Left renal cortex interstitium (tissue), 4 donors: Measurements from ENCODE around the gene TEDC1. TPM values are rescaled to one million over a fixed set of nuclear protein-coding genes. Genes with fewer than 3 reads are reported as not detected.
"Not testable (repeated sequence)": the region's sequence is repeated elsewhere in the genome, so short reads cannot be mapped to it uniquely, and the experiment has no call there.

Experiments
- DNase-seq, 4 donors: peaks; one replicate each; pipeline ENCODE4 v3.0.0-alpha.2; 2013; ENCODE audit warnings: low read depth in 4 of 4, low spot score in 2 of 4, missing footprints in 1 of 4
- polyA plus RNA-seq, 4 donors: library from polyadenylated mRNA; unstranded; fragments of 120-200 nt; gene quantifications; one replicate each; pipeline ENCODE4 v1.2.1, GENCODE V29; 2013; ENCODE audit not compliant: insufficient read length in 4 of 4

TEDC1 gene
- polyA plus RNA-seq, 4 donors, result 5.3 to 12.1 (median 10.3) TPM

GRCh38 chr14:105533811-105534498 is 42.9 kb downstream of the TEDC1 start:
- no peak for DNase-seq

- DNase-seq, result no peak
These were observed 43.5 kb downstream of the TEDC1 start for GRCh38 chr14:105534586-105534985.

GRCh38 chr14:105536051-105536450 is 45.0 kb downstream of the TEDC1 start:
- DNase-seq, result no peak

- no peak for DNase-seq
These were observed 45.9 kb downstream of the TEDC1 start for GRCh38 chr14:105536691-105537579.

GRCh38 chr14:105537580-105538474 is 46.8 kb downstream of the TEDC1 start:
- DNase-seq, result no peak

- DNase-seq, result no peak
These were observed 47.5 kb downstream of the TEDC1 start for GRCh38 chr14:105538481-105539049.

GRCh38 chr14:105540811-105541210 is 49.8 kb downstream of the TEDC1 start:
- DNase-seq, result no peak

GRCh38 chr14:105541218-105541875 is 50.3 kb downstream of the TEDC1 start:
- DNase-seq, result no peak

GRCh38 chr14:105545676-105546075 is 54.6 kb downstream of the TEDC1 start:
- DNase-seq, result not testable (repeated sequence)

- not testable (repeated sequence) for DNase-seq
These were observed 55.4 kb downstream of the TEDC1 start for GRCh38 chr14:105546410-105546809.

GRCh38 chr14:105547072-105547471 is 56.0 kb downstream of the TEDC1 start:
- DNase-seq, result not testable (repeated sequence)

- DNase-seq, result no peak
These were observed 56.7 kb downstream of the TEDC1 start for GRCh38 chr14:105547741-105548169.

Other genes with a start within 250 kb of the TEDC1 start
- gene BTBD6, start 242.7 kb upstream of the TEDC1 start, polyA plus RNA-seq, result 10 to 100 TPM; 32.8 to 43.7 (median 37.0) TPM
- 10 to 100 TPM; 27.5 to 39.5 (median 37.7) TPM for gene BRF1, start 190.2 kb upstream of the TEDC1 start, polyA plus RNA-seq
- 100 to 1,000 TPM in 1 of 4 donors, 10 to 100 TPM in 3; 46.8 to 102 (median 80.9) TPM for gene PACS2, start 176.5 kb upstream of the TEDC1 start, polyA plus RNA-seq
- 1 to 10 TPM; 1.0 to 4.4 (median 2.4) TPM for gene TEX22, start 92.7 kb upstream of the TEDC1 start, polyA plus RNA-seq
- 100 to 1,000 TPM in 3 of 4 donors, 10 to 100 TPM in 1; 71.1 to 172 (median 132) TPM for gene MTA1, start 71.4 kb upstream of the TEDC1 start, polyA plus RNA-seq
- 100 to 1,000 TPM; 101 to 193 (median 149) TPM for gene CRIP2, start 16.4 kb upstream of the TEDC1 start, polyA plus RNA-seq
- 10 to 100 TPM; 27.4 to 44.0 (median 33.1) TPM for gene CRIP1, start 4.4 kb upstream of the TEDC1 start, polyA plus RNA-seq
- gene TMEM121, start 35.3 kb downstream of the TEDC1 start, polyA plus RNA-seq, result 1 to 10 TPM; 3.2 to 7.2 (median 5.4) TPM